ENCODE results near the gene PTCHD1.

PTCHD1 gene

GRCh38 chrX:23364416-23364815 is 29.8 kb downstream of the PTCHD1 start:
- no peak for DNase-seq

GRCh38 chrX:23365541-23365940 is 30.9 kb downstream of the PTCHD1 start:
- no peak for DNase-seq

- no peak for DNase-seq
Measured at GRCh38 chrX:23366914-23367313, 32.3 kb downstream of the PTCHD1 start.

- no peak for DNase-seq
Measured at GRCh38 chrX:23369027-23369426, 34.4 kb downstream of the PTCHD1 start.

GRCh38 chrX:23372220-23372902 is 37.7 kb downstream of the PTCHD1 start:
- no peak for DNase-seq

GRCh38 chrX:23373129-23373804 is 38.6 kb downstream of the PTCHD1 start:
- DNase-seq: no peak

- no peak for DNase-seq
Measured at GRCh38 chrX:23374291-23374690, 39.6 kb downstream of the PTCHD1 start.

GRCh38 chrX:23376581-23376980 is 41.9 kb downstream of the PTCHD1 start:
- no peak for DNase-seq

- no peak for DNase-seq
Measured at GRCh38 chrX:23380581-23380980, 45.9 kb downstream of the PTCHD1 start.

- DNase-seq: no peak
Measured at GRCh38 chrX:23381099-23382087, 46.7 kb downstream of the PTCHD1 start.

- no peak for DNase-seq
Measured at GRCh38 chrX:23382572-23382971, 47.9 kb downstream of the PTCHD1 start.

- DNase-seq: no peak
Measured at GRCh38 chrX:23383411-23383810, 48.8 kb downstream of the PTCHD1 start.

GRCh38 chrX:23385242-23385641 is 50.6 kb downstream of the PTCHD1 start:
- DNase-seq: no peak

GRCh38 chrX:23386260-23386659 is 51.6 kb downstream of the PTCHD1 start:
- DNase-seq: no peak

- no peak for DNase-seq
Measured at GRCh38 chrX:23386726-23387125, 52.1 kb downstream of the PTCHD1 start.

GRCh38 chrX:23387550-23388184 is 53.0 kb downstream of the PTCHD1 start:
- DNase-seq: no peak

GRCh38 chrX:23389196-23389792 is 54.6 kb downstream of the PTCHD1 start:
- DNase-seq: no peak

GRCh38 chrX:23390979-23391378 is 56.3 kb downstream of the PTCHD1 start:
- DNase-seq: no peak

- DNase-seq: no peak
Measured at GRCh38 chrX:23392195-23392594, 57.5 kb downstream of the PTCHD1 start.

GRCh38 chrX:23394421-23394820 is 59.8 kb downstream of the PTCHD1 start:
- no peak for DNase-seq

GRCh38 chrX:23396263-23396662 is 61.6 kb downstream of the PTCHD1 start:
- no peak for DNase-seq

GRCh38 chrX:23398570-23398969 is 63.9 kb downstream of the PTCHD1 start:
- no peak for DNase-seq

GRCh38 chrX:23403849-23404248 is 69.2 kb downstream of the PTCHD1 start:
- DNase-seq: no peak

All from NCI-H774 (cell line).